Upper lobe of right lung (tissue), 1 donor: ENCODE data around the gene RNF175. TPM values are rescaled to one million over a fixed set of nuclear protein-coding genes. Genes with fewer than 3 reads are reported as not detected.
A peak's percentile ranks its signal among the peaks of the same experiment; 100 is the strongest.

Experiments
- ATAC-seq: fragments of 200-7000 bp; cut with Tn5 transposase; one replicate; pipeline ENCODE4 v1.9.1; 2020; ENCODE audit warnings: mild to moderate bottlenecking, moderate library complexity
- DNase-seq: peaks from one replicate; pipeline ENCODE4 v3.0.0-alpha.2; 2020
- H3K27ac ChIP-seq: fragments of 200-600 bp; one replicate; pipeline ENCODE4 v1.8.0; 2022
- H3K27me3 ChIP-seq: fragments of 200-600 bp; one replicate; pipeline ENCODE4 v1.8.0; 2022; ENCODE audit warnings: mild to moderate bottlenecking
- H3K36me3 ChIP-seq: fragments of 200-600 bp; one replicate; pipeline ENCODE4 v1.8.0; 2022
- H3K4me1 ChIP-seq: fragments of 200-600 bp; one replicate; pipeline ENCODE4 v1.8.0; 2022
- H3K4me3 ChIP-seq: fragments of 200-600 bp; one replicate; pipeline ENCODE4 v1.8.0; 2022; ENCODE audit warnings: mild to moderate bottlenecking
- H3K9me3 ChIP-seq: fragments of 200-600 bp; one replicate; pipeline ENCODE4 v1.8.0; 2022
- intact Hi-C: fragments of 100-400 bp; cut with DNase I; formaldehyde crosslinking; loops from one replicate; pipeline ENCODE4 v1.11.0; 2022
- total RNA-seq: library from RNA; stranded (reverse); fragmentation: NEBNext Ultra II Directional; extraction: Animal tissue kit (Norgen Biotek cat#: 25700); gene quantifications from one replicate; pipeline ENCODE4 v1.2.1, GENCODE V29; 2021
- TF ChIP-seq, protein P1 (sequence below): fragments of 200-600 bp; IDR thresholded peaks from one replicate; pipeline ENCODE4 v1.8.0; 2022; ENCODE audit warnings: antibody characterized with exemption
- donor health status: DM: no; HTN: yes; CAD: no; lungs with severe emphysema.

Gene RNF175
- total RNA-seq, 1 donor from 2014 or later = not detected

DNA sequence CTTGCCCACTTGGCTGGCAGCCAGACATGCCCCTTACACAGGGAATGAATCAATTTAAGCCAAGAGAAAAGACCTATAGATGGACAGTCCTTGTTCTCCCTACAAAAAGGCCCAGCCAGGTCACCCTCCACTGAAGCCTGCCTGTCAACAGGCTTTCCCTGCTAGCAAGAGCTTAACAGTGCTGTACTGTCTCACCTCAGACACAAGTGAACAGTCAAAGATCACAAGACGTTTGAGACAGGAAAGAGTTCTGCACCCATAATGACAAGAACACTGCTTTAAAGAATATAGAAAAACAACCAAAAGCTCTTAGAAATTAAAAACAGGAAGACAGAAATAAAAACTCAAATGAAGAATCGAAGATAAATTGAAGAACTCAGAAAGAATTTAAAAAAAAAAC is 4.6 kb downstream of the RNF175 start:
- Histone ChIP-seq H3K9me3 (no peaks in the 10 kb centered on the region), H3K27me3 (peaks cover 22% of the 10 kb centered on the region), H3K27ac (no peak overlapping the region), H3K36me3 (no peaks in the 10 kb centered on the region), H3K4me3 (no peak overlapping the region), H3K4me1 (no peaks in the 10 kb centered on the region)
- TF ChIP-seq, protein P1, sequence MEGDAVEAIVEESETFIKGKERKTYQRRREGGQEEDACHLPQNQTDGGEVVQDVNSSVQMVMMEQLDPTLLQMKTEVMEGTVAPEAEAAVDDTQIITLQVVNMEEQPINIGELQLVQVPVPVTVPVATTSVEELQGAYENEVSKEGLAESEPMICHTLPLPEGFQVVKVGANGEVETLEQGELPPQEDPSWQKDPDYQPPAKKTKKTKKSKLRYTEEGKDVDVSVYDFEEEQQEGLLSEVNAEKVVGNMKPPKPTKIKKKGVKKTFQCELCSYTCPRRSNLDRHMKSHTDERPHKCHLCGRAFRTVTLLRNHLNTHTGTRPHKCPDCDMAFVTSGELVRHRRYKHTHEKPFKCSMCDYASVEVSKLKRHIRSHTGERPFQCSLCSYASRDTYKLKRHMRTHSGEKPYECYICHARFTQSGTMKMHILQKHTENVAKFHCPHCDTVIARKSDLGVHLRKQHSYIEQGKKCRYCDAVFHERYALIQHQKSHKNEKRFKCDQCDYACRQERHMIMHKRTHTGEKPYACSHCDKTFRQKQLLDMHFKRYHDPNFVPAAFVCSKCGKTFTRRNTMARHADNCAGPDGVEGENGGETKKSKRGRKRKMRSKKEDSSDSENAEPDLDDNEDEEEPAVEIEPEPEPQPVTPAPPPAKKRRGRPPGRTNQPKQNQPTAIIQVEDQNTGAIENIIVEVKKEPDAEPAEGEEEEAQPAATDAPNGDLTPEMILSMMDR = no peak
- intact Hi-C loops = loop anchor here (10.0 kb wide), 1 partner anchor 120 kb away; no protein-coding TSS in a partner anchor
- ATAC-seq (no peak), DNase-seq (no peak)

DNA sequence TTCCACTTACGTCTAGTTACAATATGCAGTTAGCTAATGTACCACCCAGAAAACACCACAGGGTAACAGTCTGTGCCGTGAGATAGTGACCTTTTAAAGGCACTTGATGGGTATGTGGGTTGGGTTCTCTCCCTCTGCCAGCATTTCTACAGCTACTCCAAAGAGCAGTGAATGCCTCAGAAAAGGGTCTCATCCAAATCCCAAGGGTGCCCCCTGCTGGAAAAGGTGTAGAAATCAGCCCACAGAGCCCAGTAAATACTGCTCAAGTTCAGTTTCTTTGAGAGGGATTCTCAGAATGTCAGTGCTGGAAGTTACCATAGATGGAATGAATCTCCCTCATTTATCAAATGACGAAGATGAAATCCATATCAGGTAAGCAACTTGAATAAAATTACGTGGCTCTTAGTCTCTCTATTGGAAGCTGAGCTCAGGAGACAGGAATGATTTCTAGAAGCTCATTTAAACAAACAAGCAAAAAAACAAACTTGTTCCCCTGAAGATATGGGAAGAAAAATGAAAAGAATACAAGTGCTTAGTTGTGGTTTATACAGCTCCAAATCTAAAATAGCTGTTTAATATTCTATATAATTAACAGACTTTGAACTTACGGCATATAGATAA is 9.5 kb downstream of the RNF175 start:
- no peaks in the 10 kb centered on the region for H3K27me3 ChIP-seq
- DNase-seq (no peak), ATAC-seq (peak; percentile 95)
- no peaks in the 10 kb centered on the region for H3K9me3 ChIP-seq
- intact Hi-C loops = loop anchor here (10.0 kb wide), 1 partner anchor 116 kb away; no protein-coding TSS in a partner anchor
- TF ChIP-seq, protein P1 = peak; percentile 72
- H3K27ac ChIP-seq = no peak overlapping the region
- H3K4me1 ChIP-seq = no peaks in the 10 kb centered on the region
- H3K36me3 ChIP-seq = no peaks in the 10 kb centered on the region
- no peak overlapping the region for H3K4me3 ChIP-seq

DNA sequence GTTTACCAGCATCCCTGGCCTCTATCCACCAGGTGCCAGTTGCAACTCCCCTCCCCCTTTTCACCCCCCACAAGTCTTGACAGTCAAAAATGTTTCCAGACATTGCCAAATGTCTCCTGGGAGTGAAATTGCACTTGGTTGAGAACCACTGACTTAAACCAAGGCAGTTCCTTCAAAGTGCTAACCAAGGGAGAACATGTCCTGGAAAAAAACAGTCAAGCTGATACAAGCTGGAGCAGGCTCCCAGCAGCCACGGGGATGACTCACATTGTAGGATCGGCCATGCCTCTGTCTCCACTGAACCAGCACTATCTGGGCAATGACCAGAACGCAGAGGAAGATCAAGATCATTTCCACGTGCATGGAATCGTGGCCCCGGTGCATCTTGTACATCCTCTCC is 11.4 kb downstream of the RNF175 start:
- H3K4me3 ChIP-seq = no peak overlapping the region
- no peaks in the 10 kb centered on the region for H3K27me3 ChIP-seq
- H3K4me1 ChIP-seq = no peaks in the 10 kb centered on the region
- DNase-seq (no peak), ATAC-seq (no peak)
- H3K27ac ChIP-seq = no peak overlapping the region
- no peaks in the 10 kb centered on the region for H3K9me3 ChIP-seq
- TF ChIP-seq, protein P1 = no peak
- H3K36me3 ChIP-seq = no peaks in the 10 kb centered on the region
- intact Hi-C loops = no loop called here

DNA sequence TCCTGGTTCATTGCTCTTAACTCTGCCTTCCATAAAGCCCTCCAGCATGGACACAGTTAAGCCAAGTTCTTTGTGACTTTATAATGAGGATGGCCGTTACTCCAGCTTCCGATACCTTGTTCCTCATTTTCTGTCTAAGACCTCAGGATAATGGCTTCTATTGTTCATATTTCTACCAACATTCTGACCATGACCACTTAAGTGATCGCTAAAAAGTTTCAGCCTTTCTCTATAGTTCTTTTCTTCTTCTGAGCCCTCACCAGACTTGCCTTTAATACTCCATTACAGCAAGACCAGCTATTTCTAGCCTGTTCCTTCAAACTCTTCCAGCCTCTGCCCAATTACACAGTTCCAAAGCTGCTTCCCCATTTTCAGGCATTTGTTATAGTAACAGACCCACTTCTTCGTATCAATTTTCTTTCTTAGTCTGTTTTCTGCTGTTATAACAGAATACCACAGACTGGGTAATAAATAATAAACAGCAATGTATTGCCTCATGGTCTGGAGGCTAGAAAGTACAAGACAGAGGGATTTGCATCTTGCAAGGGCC is 12.3 kb downstream of the RNF175 start:
- Histone ChIP-seq H3K4me1 (no peaks in the 10 kb centered on the region), H3K4me3 (no peak overlapping the region), H3K27me3 (no peaks in the 10 kb centered on the region), H3K36me3 (no peaks in the 10 kb centered on the region), H3K9me3 (no peaks in the 10 kb centered on the region), H3K27ac (no peak overlapping the region)
- ATAC-seq (no peak), DNase-seq (no peak)
- TF ChIP-seq, protein P1 = no peak
- intact Hi-C loops = no loop called here

DNA sequence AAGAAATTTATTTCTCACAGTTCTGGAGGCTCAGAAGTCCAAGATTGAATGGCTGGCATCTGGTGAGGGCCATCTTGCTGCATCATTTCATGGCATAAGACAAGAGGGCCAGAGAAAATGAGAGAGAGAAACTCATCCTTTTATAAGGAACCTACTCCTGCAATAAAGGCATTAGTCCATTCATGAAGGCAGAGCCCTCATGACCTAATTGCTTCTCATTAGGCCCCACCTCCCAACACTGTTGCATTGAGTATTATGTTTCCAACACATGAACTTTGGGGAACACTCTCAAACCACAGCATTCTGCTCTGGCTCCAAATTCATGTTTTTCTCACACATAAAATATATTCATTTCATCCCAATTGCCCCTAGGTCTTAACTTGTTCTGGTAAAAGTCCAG is 14.2 kb downstream of the RNF175 start:
- TF ChIP-seq, protein P1 = no peak
- no peak overlapping the region for H3K27ac ChIP-seq
- no peaks in the 10 kb centered on the region for H3K36me3 ChIP-seq
- intact Hi-C loops = no loop called here
- DNase-seq = no peak
- ATAC-seq = no peak
- H3K4me3 ChIP-seq = no peak overlapping the region
- no peaks in the 10 kb centered on the region for H3K27me3 ChIP-seq
- H3K4me1 ChIP-seq = no peaks in the 10 kb centered on the region
- H3K9me3 ChIP-seq = no peaks in the 10 kb centered on the region
